SU-DHL-6 (cell line): ENCODE measurements around the gene SFMBT2.

Source experiments
- CTCF ChIP-seq: fragments of 200-600 bp; sonication (generic); IDR thresholded peaks from one replicate; pipeline ENCODE4 v1.5.1; 2017; ENCODE audit warnings: antibody characterized with exemption, mild to moderate bottlenecking, low read length, moderate library complexity; ENCODE audit not compliant: insufficient read depth, poor library complexity, severe bottlenecking
- EZH2phosphoT487 ChIP-seq: fragments of 200-600 bp; sonication (generic), shearing (Covaris generic); conservative IDR thresholded peaks from 2 replicates; pipeline ENCODE4 v1.6.1; 2018; ENCODE audit warnings: mild to moderate bottlenecking, antibody characterized with exemption, low read length, moderate library complexity, mixed read lengths

- TF ChIP-seq CTCF = no peak
- no peak for TF ChIP-seq EZH2phosphoT487
Measured at GRCh38 chr10:7231509-7232414, 179.1 kb downstream of the SFMBT2 start.
